Measurements from ENCODE around the gene CRYBG3. TPM values are rescaled to one million over a fixed set of nuclear protein-coding genes. Genes with fewer than 3 reads are reported as not detected.

The CRYBG3 gene
- 10 to 100 TPM; 27.9 to 35.4 (median 31.9) TPM for total RNA-seq

GRCh38 chr3:97821774-97822358 is at the start of gene CRYBG3:
TSS of gene CRYBG3 (plus strand) at chr3:97822011. CDS start at chr3:97822207, 196 bp downstream.
- 0 to 4% methylated on average over 5 to 11 of the region's 66 CpGs for WGBS, 2 donors
- intact Hi-C loops (cut with DNase I; ENCODE audit: low total_unique reads) = no loop called here
- TF ChIP-seq CTCF (IDR thresholded peaks at IDR 0.05) (no peak), POLR2A (IDR thresholded peaks at IDR 0.05) (no peak)
- DNase-seq (ENCODE audit: low spot score in 2 of 2) = peak; percentile 70 to 96
- peak within 1 kb of the TSS; percentile 87 for H3K4me3 ChIP-seq (ENCODE audit: low read depth, poor library complexity, severe bottlenecking)

- intact Hi-C loops (cut with DNase I; ENCODE audit: low total_unique reads) = no loop called here
- WGBS, 2 donors = 98 to 100% methylated on average over 3 of the region's 3 CpGs
- no peak for DNase-seq (ENCODE audit: low spot score in 2 of 2)
- H3K4me3 ChIP-seq (ENCODE audit: low read depth, poor library complexity, severe bottlenecking) = no peak overlapping the region
- TF ChIP-seq CTCF (IDR thresholded peaks at IDR 0.05) = no peak
- no peak for TF ChIP-seq POLR2A (IDR thresholded peaks at IDR 0.05)
Measured at GRCh38 chr3:97772926-97773325, 48.9 kb upstream of the CRYBG3 start.

GRCh38 chr3:97778152-97778551 is 43.7 kb upstream of the CRYBG3 start:
- DNase-seq (ENCODE audit: low spot score in 2 of 2) = no peak
- TF ChIP-seq POLR2A (IDR thresholded peaks at IDR 0.05) (no peak), CTCF (IDR thresholded peaks at IDR 0.05) (no peak)
- intact Hi-C loops (cut with DNase I; ENCODE audit: low total_unique reads) = no loop called here
- H3K4me3 ChIP-seq (ENCODE audit: low read depth, poor library complexity, severe bottlenecking) = no peak overlapping the region

GRCh38 chr3:97793420-97794019 is 28.3 kb upstream of the CRYBG3 start:
- DNase-seq (ENCODE audit: low spot score in 2 of 2) = no peak
- H3K4me3 ChIP-seq (ENCODE audit: low read depth, poor library complexity, severe bottlenecking) = no peak overlapping the region
- intact Hi-C loops (cut with DNase I; ENCODE audit: low total_unique reads) = loop anchor here (5.0 kb wide), 1 partner anchor 229 kb away; no protein-coding TSS in a partner anchor
- TF ChIP-seq POLR2A (IDR thresholded peaks at IDR 0.05) (no peak), CTCF (IDR thresholded peaks at IDR 0.05) (no peak)

GRCh38 chr3:97795951-97796350 is 25.9 kb upstream of the CRYBG3 start:
- TF ChIP-seq POLR2A (IDR thresholded peaks at IDR 0.05) (no peak), CTCF (IDR thresholded peaks at IDR 0.05) (no peak)
- no peak for DNase-seq (ENCODE audit: low spot score in 2 of 2)
- intact Hi-C loops (cut with DNase I; ENCODE audit: low total_unique reads) = no loop called here
- 92 to 93% methylated on average over 4 of the region's 4 CpGs for WGBS, 2 donors
- H3K4me3 ChIP-seq (ENCODE audit: low read depth, poor library complexity, severe bottlenecking) = no peak overlapping the region

- no peak for TF ChIP-seq POLR2A (IDR thresholded peaks at IDR 0.05)
- no peak for TF ChIP-seq CTCF (IDR thresholded peaks at IDR 0.05)
- H3K4me3 ChIP-seq (ENCODE audit: low read depth, poor library complexity, severe bottlenecking) = no peak overlapping the region
- WGBS, 2 donors = 83 to 92% methylated on average over 3 of the region's 3 CpGs
- no peak for DNase-seq (ENCODE audit: low spot score in 2 of 2)
- intact Hi-C loops (cut with DNase I; ENCODE audit: low total_unique reads) = no loop called here
Measured at GRCh38 chr3:97804471-97804870, 17.3 kb upstream of the CRYBG3 start.
